GM12875 (cell line): ENCODE data around the gene ARID1B.
"Not testable (repeated sequence)": the region's sequence is repeated elsewhere in the genome, so short reads cannot be mapped to it uniquely, and the experiment has no call there.

Experiments
- H3K4me3 ChIP-seq: one replicate; pipeline ENCODE4 v1.5.1; 2011; ENCODE audit warnings: low read depth, low read length, control low read depth
- CTCF ChIP-seq: IDR thresholded peaks from 2 replicates; pipeline ENCODE4 v1.5.1; 2011; ENCODE audit warnings: low read depth, mild to moderate bottlenecking, control low read depth, inconsistent platforms, low read length, moderate library complexity, borderline replicate concordance; ENCODE audit not compliant: insufficient read depth

The ARID1B gene

GRCh38 chr6:157036245-157036711 lies 259.1 kb downstream of the ARID1B start:
- TF ChIP-seq CTCF: no peak
- no peak overlapping the region for H3K4me3 ChIP-seq

- TF ChIP-seq CTCF: no peak
- H3K4me3 ChIP-seq: no peak overlapping the region
Measured at GRCh38 chr6:157037165-157037564, 260.0 kb downstream of the ARID1B start.

GRCh38 chr6:157038610-157039009 lies 261.4 kb downstream of the ARID1B start:
- no peak overlapping the region for H3K4me3 ChIP-seq
- no peak for TF ChIP-seq CTCF

GRCh38 chr6:157039639-157040038 lies 262.5 kb downstream of the ARID1B start:
- not testable (repeated sequence) for H3K4me3 ChIP-seq

- no peak overlapping the region for H3K4me3 ChIP-seq
- no peak for TF ChIP-seq CTCF
Measured at GRCh38 chr6:157040191-157040590, 263.0 kb downstream of the ARID1B start.

GRCh38 chr6:157045831-157046454 lies 268.8 kb downstream of the ARID1B start:
- no peak overlapping the region for H3K4me3 ChIP-seq
- peak; percentile 36; the same call in 1 of the 2 replicates for TF ChIP-seq CTCF

GRCh38 chr6:157046776-157047175 lies 269.6 kb downstream of the ARID1B start:
- no peak for TF ChIP-seq CTCF
- H3K4me3 ChIP-seq: no peak overlapping the region
